ENCODE results near the gene CCDC69. TPM values are rescaled to one million over a fixed set of nuclear protein-coding genes. Genes with fewer than 3 reads are reported as not detected.

The CCDC69 gene
- total RNA-seq, 1 donor, result 10.5 TPM

DNA sequence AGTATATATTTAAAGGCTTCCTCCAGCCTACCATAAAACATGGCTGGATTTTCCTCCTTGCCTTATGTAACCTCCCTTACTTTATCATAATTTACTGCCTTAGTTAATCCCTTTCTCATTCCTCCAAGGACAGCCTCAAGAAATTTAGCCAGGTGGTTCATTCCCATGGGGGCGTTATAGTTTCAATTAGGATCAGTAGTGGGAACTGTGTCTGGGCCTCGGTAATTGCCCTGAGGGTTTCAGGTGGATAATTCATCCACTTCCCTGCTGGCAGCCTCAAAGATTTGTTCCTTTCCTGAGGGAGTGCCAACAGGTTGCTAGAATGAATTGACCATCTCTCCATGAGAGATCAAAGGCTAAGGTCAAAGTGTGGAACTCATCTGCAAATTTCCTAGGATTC, 24.8 kb upstream of the CCDC69 start:
- no peak for DNase-seq (ENCODE audit: insufficient read length, low spot score, missing footprints)
- Histone ChIP-seq H3K27me3 (ENCODE audit: insufficient read depth, low read length) (peaks cover 11% of the 10 kb centered on the region), H2AFZ (ENCODE audit: low read length) (no peak overlapping the region), H3K4me1 (ENCODE audit: insufficient read depth, low read length) (peaks cover 8% of the 10 kb centered on the region), H3K36me3 (ENCODE audit: insufficient read depth, low read length) (no peaks in the 10 kb centered on the region), H4K20me1 (ENCODE audit: insufficient read depth, low read length) (no peaks in the 10 kb centered on the region), H3K9me3 (ENCODE audit: low read depth, low read length) (no peaks in the 10 kb centered on the region), H3K4me2 (ENCODE audit: insufficient read depth, low read length) (no peak overlapping the region), H3K79me2 (ENCODE audit: insufficient read depth, low read length) (peaks cover 3% of the 10 kb centered on the region), H3K27ac (ENCODE audit: low read depth, low read length) (no peak overlapping the region), H3K4me3 (ENCODE audit: insufficient read depth, low read length) (no peak overlapping the region)
- TF ChIP-seq, protein P1, sequence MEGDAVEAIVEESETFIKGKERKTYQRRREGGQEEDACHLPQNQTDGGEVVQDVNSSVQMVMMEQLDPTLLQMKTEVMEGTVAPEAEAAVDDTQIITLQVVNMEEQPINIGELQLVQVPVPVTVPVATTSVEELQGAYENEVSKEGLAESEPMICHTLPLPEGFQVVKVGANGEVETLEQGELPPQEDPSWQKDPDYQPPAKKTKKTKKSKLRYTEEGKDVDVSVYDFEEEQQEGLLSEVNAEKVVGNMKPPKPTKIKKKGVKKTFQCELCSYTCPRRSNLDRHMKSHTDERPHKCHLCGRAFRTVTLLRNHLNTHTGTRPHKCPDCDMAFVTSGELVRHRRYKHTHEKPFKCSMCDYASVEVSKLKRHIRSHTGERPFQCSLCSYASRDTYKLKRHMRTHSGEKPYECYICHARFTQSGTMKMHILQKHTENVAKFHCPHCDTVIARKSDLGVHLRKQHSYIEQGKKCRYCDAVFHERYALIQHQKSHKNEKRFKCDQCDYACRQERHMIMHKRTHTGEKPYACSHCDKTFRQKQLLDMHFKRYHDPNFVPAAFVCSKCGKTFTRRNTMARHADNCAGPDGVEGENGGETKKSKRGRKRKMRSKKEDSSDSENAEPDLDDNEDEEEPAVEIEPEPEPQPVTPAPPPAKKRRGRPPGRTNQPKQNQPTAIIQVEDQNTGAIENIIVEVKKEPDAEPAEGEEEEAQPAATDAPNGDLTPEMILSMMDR (IDR thresholded peaks at IDR 0.05; ENCODE audit: extremely low read depth, low read depth, low read length), result no peak

DNA sequence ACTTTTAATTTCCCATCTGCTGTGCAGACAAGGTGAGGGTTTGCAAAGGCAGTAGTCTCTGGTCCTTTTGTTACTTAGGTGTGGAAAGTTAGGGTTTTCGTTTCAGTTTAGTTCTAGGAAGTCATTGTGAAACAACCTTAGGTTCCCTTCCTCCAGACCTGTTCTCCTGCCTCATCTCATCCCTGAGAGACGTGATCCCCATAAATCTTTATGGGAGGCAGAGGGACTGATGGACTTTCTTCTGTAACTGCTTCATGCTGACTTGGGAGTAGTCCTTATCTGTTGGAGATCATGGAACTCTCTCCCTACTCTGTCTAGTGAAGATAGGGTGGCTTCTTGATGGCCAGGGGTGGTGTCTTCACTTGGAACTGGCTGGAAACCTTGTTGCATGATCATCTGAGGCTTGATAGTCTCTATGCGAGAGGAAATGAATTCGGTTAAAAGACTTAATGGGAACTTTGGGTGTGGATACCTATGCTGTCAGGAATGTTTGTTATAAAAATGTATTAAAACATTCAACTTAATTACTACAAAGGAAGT, 21.9 kb upstream of the CCDC69 start:
- no peak overlapping the region for H3K4me3 ChIP-seq (ENCODE audit: insufficient read depth, low read length)
- H4K20me1 ChIP-seq (ENCODE audit: insufficient read depth, low read length), result no peaks in the 10 kb centered on the region
- no peak overlapping the region for H3K4me2 ChIP-seq (ENCODE audit: insufficient read depth, low read length)
- H3K27ac ChIP-seq (ENCODE audit: low read depth, low read length), result no peak overlapping the region
- no peak overlapping the region for H2AFZ ChIP-seq (ENCODE audit: low read length)
- no peaks in the 10 kb centered on the region for H3K79me2 ChIP-seq (ENCODE audit: insufficient read depth, low read length)
- no peaks in the 10 kb centered on the region for H3K4me1 ChIP-seq (ENCODE audit: insufficient read depth, low read length)
- no peaks in the 10 kb centered on the region for H3K9me3 ChIP-seq (ENCODE audit: low read depth, low read length)
- no peak for DNase-seq (ENCODE audit: insufficient read length, low spot score, missing footprints)
- H3K36me3 ChIP-seq (ENCODE audit: insufficient read depth, low read length), result no peaks in the 10 kb centered on the region
- TF ChIP-seq, protein P1 (IDR thresholded peaks at IDR 0.05; ENCODE audit: extremely low read depth, low read depth, low read length), result no peak
- peaks cover 11% of the 10 kb centered on the region for H3K27me3 ChIP-seq (ENCODE audit: insufficient read depth, low read length)

DNA sequence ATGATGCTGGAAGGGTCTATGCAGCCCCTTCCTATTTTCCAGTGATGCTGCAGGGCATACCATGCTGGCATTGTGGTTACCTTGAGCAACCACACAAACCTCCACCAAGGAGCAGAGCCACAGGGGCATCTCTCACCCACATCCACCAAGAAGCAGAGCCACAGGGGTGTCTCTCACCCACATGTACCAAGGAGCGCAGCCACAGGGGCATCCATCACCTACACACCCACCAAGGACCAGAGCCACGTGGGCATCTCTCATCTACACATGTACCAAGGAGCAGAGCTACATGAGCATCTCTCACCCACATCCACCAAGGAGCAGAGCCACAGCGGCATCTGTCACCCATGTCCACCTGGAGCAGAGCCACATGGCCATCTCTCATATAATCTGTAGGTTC, 20.3 kb upstream of the CCDC69 start:
- TF ChIP-seq, protein P1 (IDR thresholded peaks at IDR 0.05; ENCODE audit: extremely low read depth, low read depth, low read length), result no peak
- Histone ChIP-seq H4K20me1 (ENCODE audit: insufficient read depth, low read length) (no peaks in the 10 kb centered on the region), H3K36me3 (ENCODE audit: insufficient read depth, low read length) (no peaks in the 10 kb centered on the region), H3K27ac (ENCODE audit: low read depth, low read length) (no peak overlapping the region), H2AFZ (ENCODE audit: low read length) (no peak overlapping the region), H3K4me1 (ENCODE audit: insufficient read depth, low read length) (no peaks in the 10 kb centered on the region), H3K27me3 (ENCODE audit: insufficient read depth, low read length) (peaks cover 11% of the 10 kb centered on the region), H3K4me2 (ENCODE audit: insufficient read depth, low read length) (no peak overlapping the region), H3K79me2 (ENCODE audit: insufficient read depth, low read length) (no peaks in the 10 kb centered on the region), H3K9me3 (ENCODE audit: low read depth, low read length) (no peaks in the 10 kb centered on the region), H3K4me3 (ENCODE audit: insufficient read depth, low read length) (no peak overlapping the region)
- no peak for DNase-seq (ENCODE audit: insufficient read length, low spot score, missing footprints)

DNA sequence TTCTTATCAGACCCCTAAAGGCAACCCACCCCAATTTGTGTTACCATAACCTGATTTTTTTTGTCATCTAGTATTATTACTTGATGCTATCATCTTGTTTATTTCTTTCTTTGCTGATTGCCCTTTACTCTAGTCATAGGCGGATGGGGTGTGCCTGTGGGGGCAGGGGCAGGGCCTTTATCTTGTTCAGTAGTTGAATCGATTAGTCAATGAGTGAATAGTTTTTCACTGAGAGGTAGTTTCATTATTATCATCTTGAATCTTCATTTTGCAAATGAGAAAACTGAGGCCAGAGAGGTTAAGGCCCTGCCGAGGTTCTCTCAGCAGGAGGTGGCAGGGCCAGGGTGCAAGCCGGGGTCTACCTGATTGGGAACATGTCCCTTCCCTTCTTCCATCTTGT, 19.7 kb upstream of the CCDC69 start:
- Histone ChIP-seq H3K79me2 (ENCODE audit: insufficient read depth, low read length) (no peaks in the 10 kb centered on the region), H3K9me3 (ENCODE audit: low read depth, low read length) (no peaks in the 10 kb centered on the region), H3K4me1 (ENCODE audit: insufficient read depth, low read length) (no peaks in the 10 kb centered on the region), H2AFZ (ENCODE audit: low read length) (no peak overlapping the region), H4K20me1 (ENCODE audit: insufficient read depth, low read length) (no peaks in the 10 kb centered on the region), H3K36me3 (ENCODE audit: insufficient read depth, low read length) (no peaks in the 10 kb centered on the region), H3K4me2 (ENCODE audit: insufficient read depth, low read length) (no peak overlapping the region), H3K4me3 (ENCODE audit: insufficient read depth, low read length) (no peak overlapping the region), H3K27me3 (ENCODE audit: insufficient read depth, low read length) (peaks cover 13% of the 10 kb centered on the region), H3K27ac (ENCODE audit: low read depth, low read length) (no peak overlapping the region)
- TF ChIP-seq, protein P1 (IDR thresholded peaks at IDR 0.05; ENCODE audit: extremely low read depth, low read depth, low read length), result no peak
- no peak for DNase-seq (ENCODE audit: insufficient read length, low spot score, missing footprints)

Data from osteoblast (primary cell).